Keratinocyte (primary cell): Measurements from ENCODE around the gene CLEC3B. TPM values are rescaled to one million over a fixed set of nuclear protein-coding genes. Genes with fewer than 3 reads are reported as not detected.

Source experiments
- DNase-seq: peaks from one replicate; pipeline ENCODE4 v3.0.0-alpha.2; 2011; ENCODE audit warnings: low read depth, missing footprints, low spot score
- FAIRE-seq: peaks from 2 replicates; lab custom pipeline; 2011; peaks lifted over from hg19 to GRCh38; lab: Jason Lieb, UNC
- H2AFZ ChIP-seq: 2 replicates; pipeline ENCODE4 v1.6.0; 2012; ENCODE audit warnings: low read length, control low read depth, inconsistent platforms; ENCODE audit not compliant: control insufficient read depth
- H3K27ac ChIP-seq: 2 replicates; pipeline ENCODE4 v1.5.1; 2011; ENCODE audit warnings: low read length; ENCODE audit not compliant: control insufficient read depth, insufficient read depth
- H3K27me3 ChIP-seq: 3 replicates; pipeline ENCODE4 v1.6.0; 2011; ENCODE audit warnings: low read length; ENCODE audit not compliant: control insufficient read depth, insufficient read depth; ENCODE audit errors: extremely low read depth
- H3K36me3 ChIP-seq, 2 experiments: 2 replicates in 1 of 2; 3 replicates in 1 of 2; pipeline ENCODE4 v1.5.1; 2011; ENCODE audit warnings: low read length in 2 of 2, mild to moderate bottlenecking in 1 of 2; ENCODE audit not compliant: control insufficient read depth in 2 of 2, insufficient read depth in 2 of 2; ENCODE audit errors: extremely low read depth in 1 of 2
- H3K4me1 ChIP-seq: 3 replicates; pipeline ENCODE4 v1.5.1; 2011; ENCODE audit warnings: low read length; ENCODE audit not compliant: control insufficient read depth, insufficient read depth; ENCODE audit errors: extremely low read depth
- H3K4me2 ChIP-seq: 3 replicates; pipeline ENCODE4 v1.6.0; 2011; ENCODE audit warnings: low read depth, low read length; ENCODE audit not compliant: control insufficient read depth, insufficient read depth; ENCODE audit errors: extremely low read depth
- H3K4me3 ChIP-seq, 3 experiments: fragments of 200-600 bp in 1 of 3; sonication (generic) in 1 of 3; 2 replicates in 2 of 3; 3 replicates in 1 of 3; pipeline ENCODE4 v1.5.1; 2011 to 2016; ENCODE audit warnings: low read length in 3 of 3, mild to moderate bottlenecking in 3 of 3, control low read depth in 2 of 3, inconsistent platforms in 1 of 3, low read depth in 1 of 3, mixed read lengths in 1 of 3, mixed run types in 1 of 3, moderate library complexity in 1 of 3; ENCODE audit not compliant: control insufficient read depth in 2 of 3, insufficient read depth in 2 of 3; ENCODE audit errors: extremely low read depth in 1 of 3
- H3K79me2 ChIP-seq: 2 replicates; pipeline ENCODE4 v1.6.0; 2012; ENCODE audit warnings: low read length; ENCODE audit not compliant: control insufficient read depth, insufficient read depth
- H3K9ac ChIP-seq: 3 replicates; pipeline ENCODE4 v1.6.0; 2011; ENCODE audit warnings: low read length; ENCODE audit not compliant: control insufficient read depth, insufficient read depth; ENCODE audit errors: extremely low read depth
- H3K9me1 ChIP-seq: 3 replicates; pipeline ENCODE4 v1.6.0; 2011; ENCODE audit warnings: low read length; ENCODE audit not compliant: control insufficient read depth, insufficient read depth; ENCODE audit errors: extremely low read depth
- H3K9me3 ChIP-seq: 2 replicates; pipeline ENCODE4 v1.5.1; 2012; ENCODE audit warnings: low read depth, low read length; ENCODE audit not compliant: control insufficient read depth
- H4K20me1 ChIP-seq: 3 replicates; pipeline ENCODE4 v1.6.0; 2011; ENCODE audit warnings: low read length; ENCODE audit not compliant: control insufficient read depth, insufficient read depth; ENCODE audit errors: extremely low read depth
- EZH2 ChIP-seq: IDR thresholded peaks from one replicate; pipeline ENCODE4 v1.6.1; 2012; ENCODE audit warnings: inconsistent platforms, mild to moderate bottlenecking, low read length, moderate library complexity
- dilution Hi-C: fragments of 300-500 bp; cut with MboI; formaldehyde crosslinking; loops from one replicate; pipeline ENCODE4 v1.7.0; 2020; ENCODE audit warnings: low sequenced_read_pairs; ENCODE audit not compliant: extremely low pct_ligation_motif_present
- polyA plus RNA-seq, 5 experiments: library from polyadenylated mRNA; depleted of rRNA in 3 of 5; stranded (reverse) in 3 of 5; stranded (forward) in 1 of 5; unstranded in 1 of 5; fragments of >200 nt; gene quantifications; 1 replicate in 1 of 5; 2 replicates in 3 of 5; 3 replicates in 1 of 5; pipeline versions ENCODE4 v1.2.1 to v1.2.3, GENCODE V29; 2011 to 2012; ENCODE audit warnings: missing spikeins in 2 of 5, low read depth in 1 of 5, low replicate concordance in 1 of 5
- TF ChIP-seq, protein P1 (sequence below), 3 experiments: IDR thresholded peaks in 1 of 3; conservative IDR thresholded peaks in 1 of 3; optimal IDR thresholded peaks in 1 of 3; 2 replicates in 2 of 3; 3 replicates in 1 of 3; pipeline versions ENCODE3 to v1.5.1; 2011; ENCODE audit warnings: low read length in 3 of 3, mild to moderate bottlenecking in 3 of 3, moderate library complexity in 2 of 3, control low read depth in 1 of 3, inconsistent platforms in 1 of 3; ENCODE audit not compliant: insufficient read depth in 2 of 3; ENCODE audit errors: extremely low read depth in 1 of 3

CLEC3B gene
- polyA plus RNA-seq, 1 donor (not counting 4 experiments of a cell fraction or from before 2014, with no cell fraction given) = not detected

DNA sequence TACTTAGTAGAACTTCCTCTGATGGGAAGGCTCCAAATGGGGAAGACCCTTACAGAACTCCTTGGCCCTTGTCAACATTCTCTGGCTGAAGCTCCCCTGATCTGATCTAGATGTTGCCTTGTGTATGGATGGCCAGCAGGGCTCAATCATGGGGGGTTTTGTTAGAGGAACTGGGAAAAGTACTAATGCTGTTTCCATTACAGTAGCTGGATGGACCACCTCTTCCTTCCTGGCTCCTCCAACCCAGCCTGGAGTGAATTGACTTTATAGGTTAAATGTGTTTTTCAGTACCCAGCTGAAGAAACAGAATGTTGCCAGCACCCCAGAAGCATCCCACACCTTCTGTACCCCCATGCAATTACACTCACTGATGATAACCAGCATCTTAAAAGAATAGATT, 22.7 kb upstream of the CLEC3B start:
- TF ChIP-seq, protein P1, sequence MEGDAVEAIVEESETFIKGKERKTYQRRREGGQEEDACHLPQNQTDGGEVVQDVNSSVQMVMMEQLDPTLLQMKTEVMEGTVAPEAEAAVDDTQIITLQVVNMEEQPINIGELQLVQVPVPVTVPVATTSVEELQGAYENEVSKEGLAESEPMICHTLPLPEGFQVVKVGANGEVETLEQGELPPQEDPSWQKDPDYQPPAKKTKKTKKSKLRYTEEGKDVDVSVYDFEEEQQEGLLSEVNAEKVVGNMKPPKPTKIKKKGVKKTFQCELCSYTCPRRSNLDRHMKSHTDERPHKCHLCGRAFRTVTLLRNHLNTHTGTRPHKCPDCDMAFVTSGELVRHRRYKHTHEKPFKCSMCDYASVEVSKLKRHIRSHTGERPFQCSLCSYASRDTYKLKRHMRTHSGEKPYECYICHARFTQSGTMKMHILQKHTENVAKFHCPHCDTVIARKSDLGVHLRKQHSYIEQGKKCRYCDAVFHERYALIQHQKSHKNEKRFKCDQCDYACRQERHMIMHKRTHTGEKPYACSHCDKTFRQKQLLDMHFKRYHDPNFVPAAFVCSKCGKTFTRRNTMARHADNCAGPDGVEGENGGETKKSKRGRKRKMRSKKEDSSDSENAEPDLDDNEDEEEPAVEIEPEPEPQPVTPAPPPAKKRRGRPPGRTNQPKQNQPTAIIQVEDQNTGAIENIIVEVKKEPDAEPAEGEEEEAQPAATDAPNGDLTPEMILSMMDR (optimal IDR thresholded peaks at IDR 0.05 in 1 of 3, IDR thresholded peaks at IDR 0.05 in 1 of 3, conservative IDR thresholded peaks at IDR 0.05 in 1 of 3; ENCODE audit: extremely low read depth in 1 of 3, insufficient read depth in 2 of 3, low read length in 3 of 3) = no peak
- TF ChIP-seq EZH2 = no peak
- Histone ChIP-seq H3K27ac (no peak overlapping the region), H3K4me3 (no peak overlapping the region), H3K9me3 (no peaks in the 10 kb centered on the region), H3K79me2 (no peaks in the 10 kb centered on the region), H3K9ac (no peak overlapping the region), H3K9me1 (no peaks in the 10 kb centered on the region), H2AFZ (no peak overlapping the region), H3K27me3 (no peaks in the 10 kb centered on the region), H3K36me3 (peaks cover 41 to 50% of the 10 kb centered on the region in 2 experiments), H3K4me2 (no peak overlapping the region), H3K4me1 (peaks cover 8% of the 10 kb centered on the region), H4K20me1 (no peaks in the 10 kb centered on the region)
- FAIRE-seq = no peak
- dilution Hi-C loops = no loop called here
- DNase-seq = no peak

DNA sequence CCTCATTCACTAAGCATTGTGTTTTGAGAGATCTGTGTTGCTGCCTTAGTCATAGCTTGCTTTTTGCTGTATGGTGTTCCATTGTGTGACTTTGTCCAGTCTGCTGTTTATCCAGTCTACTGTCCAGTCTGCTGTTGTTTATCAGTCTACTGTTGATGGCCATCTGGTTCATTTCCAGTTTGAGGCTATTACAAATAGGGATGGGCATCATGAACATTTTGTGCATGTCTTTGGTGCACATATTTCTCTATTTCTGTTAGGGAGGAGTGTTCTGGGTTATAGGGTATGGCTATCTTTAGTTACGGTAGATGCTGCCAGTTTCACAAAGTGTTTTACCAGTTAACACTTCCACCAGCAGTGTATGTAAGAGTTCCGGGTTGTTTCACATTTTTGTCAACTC, 22.2 kb upstream of the CLEC3B start:
- no peaks in the 10 kb centered on the region for H3K27me3 ChIP-seq
- no peaks in the 10 kb centered on the region for H3K9me1 ChIP-seq
- TF ChIP-seq, protein P1 (optimal IDR thresholded peaks at IDR 0.05 in 1 of 3, IDR thresholded peaks at IDR 0.05 in 1 of 3, conservative IDR thresholded peaks at IDR 0.05 in 1 of 3; ENCODE audit: extremely low read depth in 1 of 3, insufficient read depth in 2 of 3, low read length in 3 of 3) = no peak
- TF ChIP-seq EZH2 = no peak
- FAIRE-seq (no peak), DNase-seq (no peak)
- peaks cover 10% of the 10 kb centered on the region for H3K4me1 ChIP-seq
- no peak overlapping the region for H3K27ac ChIP-seq
- no peak overlapping the region for H3K4me3 ChIP-seq
- dilution Hi-C loops = no loop called here
- H3K79me2 ChIP-seq = no peaks in the 10 kb centered on the region
- H3K4me2 ChIP-seq = no peak overlapping the region
- no peaks in the 10 kb centered on the region for H4K20me1 ChIP-seq
- peaks cover 39 to 51% of the 10 kb centered on the region in 2 experiments for H3K36me3 ChIP-seq
- H2AFZ ChIP-seq = no peak overlapping the region
- no peaks in the 10 kb centered on the region for H3K9me3 ChIP-seq
- H3K9ac ChIP-seq = no peak overlapping the region
